ENCODE measurements around the gene RPL31. TPM values are rescaled to one million over a fixed set of nuclear protein-coding genes. Genes with fewer than 3 reads are reported as not detected.
"Not testable (repeated sequence)": the region's sequence is repeated elsewhere in the genome, so short reads cannot be mapped to it uniquely, and the experiment has no call there.

Gene RPL31
- polyA plus RNA-seq, 4 donors, result 2,275 to 7,641 (median 4,031) TPM

DNA sequence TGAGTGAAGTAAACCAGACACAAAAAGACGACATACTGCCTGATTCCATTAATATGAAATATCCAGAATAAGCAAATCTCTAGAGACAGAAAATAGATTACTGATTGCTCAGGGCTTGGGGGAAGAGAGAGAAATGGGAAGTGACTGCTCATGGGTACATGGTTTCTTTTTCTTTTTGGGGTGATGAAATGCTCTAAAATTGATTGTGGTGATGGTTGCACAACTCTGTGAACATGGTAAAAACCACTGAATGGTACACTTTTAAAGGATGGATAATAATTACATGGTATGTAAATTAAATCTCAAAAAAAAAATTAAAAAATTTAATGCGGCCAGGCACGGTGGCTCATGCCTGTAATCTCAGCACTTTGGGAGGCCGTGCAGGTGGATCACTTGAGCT is 39.3 kb downstream of the RPL31 start:
- WGBS, 3 donors, result 87 to 93% (median 93%) methylated on average over 4 of the region's 4 CpGs

DNA sequence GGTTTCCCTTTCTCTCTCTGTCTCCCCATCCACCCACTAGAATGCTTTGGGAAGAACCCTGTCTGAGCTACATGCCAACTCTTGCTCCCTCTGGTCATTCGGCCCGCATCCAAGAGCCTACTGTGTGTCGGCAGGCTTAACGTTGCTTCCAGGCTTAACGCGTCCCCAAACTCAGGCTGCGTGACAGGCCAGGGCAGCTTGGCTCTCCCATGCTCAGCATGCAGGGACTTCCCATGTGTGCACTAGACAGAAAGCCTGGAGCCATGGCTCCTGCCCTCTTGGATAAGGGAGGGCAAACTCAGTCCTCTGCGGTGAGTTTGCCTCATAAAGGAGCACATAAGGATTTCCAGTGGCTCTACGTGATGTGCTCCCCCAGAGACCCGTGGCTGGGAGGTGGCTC is 43.2 kb downstream of the RPL31 start:
- Histone ChIP-seq H3K4me1 (ENCODE audit: control insufficient read depth in 3 of 3, insufficient read depth in 2 of 3, low read depth in 1 of 3, low read length in 2 of 3) (no peaks in the 10 kb centered on the region), H3K4me3 (ENCODE audit: low read depth in 1 of 3, low read length in 3 of 3) (no peak overlapping the region), H3K36me3 (ENCODE audit: control insufficient read depth in 3 of 3, insufficient read depth in 2 of 3, low read depth in 1 of 3, low read length in 3 of 3) (peaks cover 0 to 33% (median 5%) of the 10 kb centered on the region in 3 donors), H3K27me3 (ENCODE audit: control insufficient read depth in 3 of 3, insufficient read depth in 3 of 3, low read length in 3 of 3) (no peaks in the 10 kb centered on the region), H3K9me3 (ENCODE audit: control insufficient read depth in 2 of 2, insufficient read depth in 1 of 2, low read depth in 1 of 2, low read length in 1 of 2) (peaks cover 0 to 2% of the 10 kb centered on the region in 2 donors), H3K27ac (ENCODE audit: low read depth in 1 of 3, low read length in 2 of 3) (no peak overlapping the region)
- 97% methylated on average over 10 of the region's 10 CpGs for WGBS, 3 donors
- DNase-seq (no peak), FAIRE-seq (no peak)

More for the DNA sequence above, 39.3 kb downstream of the RPL31 start:
- Histone ChIP-seq H3K4me1 (ENCODE audit: control insufficient read depth in 3 of 3, insufficient read depth in 2 of 3, low read depth in 1 of 3, low read length in 2 of 3) (no peaks in the 10 kb centered on the region), H3K27me3 (ENCODE audit: control insufficient read depth in 3 of 3, insufficient read depth in 3 of 3, low read length in 3 of 3) (no peaks in the 10 kb centered on the region), H3K36me3 (ENCODE audit: control insufficient read depth in 3 of 3, insufficient read depth in 2 of 3, low read depth in 1 of 3, low read length in 3 of 3) (peaks cover 0 to 36% (median 2%) of the 10 kb centered on the region in 3 donors), H3K27ac (ENCODE audit: low read depth in 1 of 3, low read length in 2 of 3) (no peak overlapping the region), H3K9me3 (ENCODE audit: control insufficient read depth in 2 of 2, insufficient read depth in 1 of 2, low read depth in 1 of 2, low read length in 1 of 2) (no peaks in the 10 kb centered on the region), H3K4me3 (ENCODE audit: low read depth in 1 of 3, low read length in 3 of 3) (no peak overlapping the region)
- FAIRE-seq, result no peak
- no peak for DNase-seq

DNA sequence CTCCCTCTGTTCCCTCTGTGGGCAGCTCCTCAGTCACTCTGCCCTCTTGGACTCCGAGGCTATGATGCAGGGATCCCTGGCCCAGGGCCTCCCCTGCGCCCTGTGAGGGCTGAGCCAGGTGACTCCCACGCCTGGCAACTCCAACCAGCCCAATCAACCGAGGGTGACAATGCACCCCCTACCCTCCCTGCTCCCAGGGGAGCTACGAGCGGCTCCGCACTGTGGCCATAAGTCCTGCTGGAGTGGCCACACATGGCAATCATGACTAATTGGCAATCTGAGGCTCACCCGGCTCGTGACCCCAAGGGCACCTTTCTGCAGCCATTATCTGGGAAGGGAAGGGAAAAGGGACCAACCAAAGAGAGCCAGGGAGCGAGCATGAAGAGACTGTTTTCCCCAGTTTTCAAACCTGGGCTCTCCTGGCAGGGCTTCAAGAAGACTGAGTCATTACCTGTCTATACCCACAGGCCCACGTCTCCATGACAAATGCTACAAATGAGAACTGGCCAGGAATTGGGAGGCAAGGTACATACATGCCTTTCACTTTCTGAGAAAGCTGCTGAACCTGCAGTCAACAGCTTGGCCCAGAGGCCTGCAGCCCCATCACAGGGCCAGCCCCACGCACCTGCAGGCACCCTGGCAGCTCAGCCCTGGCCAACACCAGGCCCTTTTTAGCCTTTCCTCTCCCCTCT is 45.1 kb downstream of the RPL31 start:
- DNase-seq, result no peak
- Histone ChIP-seq H3K27me3 (ENCODE audit: control insufficient read depth in 3 of 3, insufficient read depth in 3 of 3, low read length in 3 of 3) (no peaks in the 10 kb centered on the region), H3K36me3 (ENCODE audit: control insufficient read depth in 3 of 3, insufficient read depth in 2 of 3, low read depth in 1 of 3, low read length in 3 of 3) (peaks cover 0 to 33% (median 5%) of the 10 kb centered on the region in 3 donors), H3K9me3 (ENCODE audit: control insufficient read depth in 2 of 2, insufficient read depth in 1 of 2, low read depth in 1 of 2, low read length in 1 of 2) (peaks cover 0 to 2% of the 10 kb centered on the region in 2 donors), H3K4me1 (ENCODE audit: control insufficient read depth in 3 of 3, insufficient read depth in 2 of 3, low read depth in 1 of 3, low read length in 2 of 3) (no peaks in the 10 kb centered on the region), H3K27ac (ENCODE audit: low read depth in 1 of 3, low read length in 2 of 3) (no peak overlapping the region), H3K4me3 (ENCODE audit: low read depth in 1 of 3, low read length in 3 of 3) (no peak overlapping the region)
- FAIRE-seq, result no peak
- 77 to 84% (median 80%) methylated on average over 12 of the region's 12 CpGs for WGBS, 3 donors

- no peak for DNase-seq
- Histone ChIP-seq H3K4me1 (ENCODE audit: control insufficient read depth in 3 of 3, insufficient read depth in 2 of 3, low read depth in 1 of 3, low read length in 2 of 3) (no peaks in the 10 kb centered on the region), H3K27ac (ENCODE audit: low read depth in 1 of 3, low read length in 2 of 3) (no peak overlapping the region), H3K9me3 (ENCODE audit: control insufficient read depth in 2 of 2, insufficient read depth in 1 of 2, low read depth in 1 of 2, low read length in 1 of 2) (peaks cover 0 to 2% of the 10 kb centered on the region in 2 donors), H3K27me3 (ENCODE audit: control insufficient read depth in 3 of 3, insufficient read depth in 3 of 3, low read length in 3 of 3) (no peaks in the 10 kb centered on the region), H3K36me3 (ENCODE audit: control insufficient read depth in 3 of 3, insufficient read depth in 2 of 3, low read depth in 1 of 3, low read length in 3 of 3) (peaks cover 0 to 33% (median 5%) of the 10 kb centered on the region in 3 donors), H3K4me3 (ENCODE audit: low read depth in 1 of 3, low read length in 3 of 3) (no peak overlapping the region)
- 85 to 96% (median 93%) methylated on average over 4 to 6 of the region's 6 CpGs for WGBS, 3 donors
- no peak for FAIRE-seq
Measured at GRCh38 chr2:101047774-101048173, 45.7 kb downstream of the RPL31 start.

DNA sequence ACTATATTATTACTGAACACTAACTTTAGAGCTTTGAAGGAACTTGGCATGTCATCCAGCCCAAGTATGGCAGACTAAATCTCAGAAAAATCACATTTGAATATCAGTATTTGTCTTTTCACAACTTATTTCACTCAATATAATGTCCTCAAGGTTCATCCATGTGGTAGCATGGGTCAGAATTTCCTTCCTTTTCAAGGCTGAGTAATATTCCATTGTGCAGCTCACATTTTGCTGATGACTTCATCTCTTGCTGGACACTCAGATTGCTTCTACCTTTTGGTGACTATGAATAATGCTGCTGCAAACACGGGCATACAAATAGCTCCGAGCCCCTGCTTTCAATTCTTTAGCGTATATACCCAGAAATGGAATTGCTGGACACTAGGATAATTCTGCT is 46.7 kb downstream of the RPL31 start:
- H3K9me3 ChIP-seq (ENCODE audit: control insufficient read depth in 2 of 2, insufficient read depth in 1 of 2, low read depth in 1 of 2, low read length in 1 of 2), result peaks cover 0 to 2% of the 10 kb centered on the region in 2 donors
- H3K4me3 ChIP-seq (ENCODE audit: low read depth in 1 of 3, low read length in 3 of 3), result no peak overlapping the region
- H3K27ac ChIP-seq (ENCODE audit: low read depth in 1 of 3, low read length in 2 of 3), result no peak overlapping the region
- no peaks in the 10 kb centered on the region for H3K27me3 ChIP-seq (ENCODE audit: control insufficient read depth in 3 of 3, insufficient read depth in 3 of 3, low read length in 3 of 3)
- FAIRE-seq (no peak), DNase-seq (no peak)
- 69 to 78% (median 75%) methylated on average over 3 of the region's 3 CpGs for WGBS, 3 donors
- no peaks in the 10 kb centered on the region for H3K4me1 ChIP-seq (ENCODE audit: control insufficient read depth in 3 of 3, insufficient read depth in 2 of 3, low read depth in 1 of 3, low read length in 2 of 3)
- H3K36me3 ChIP-seq (ENCODE audit: control insufficient read depth in 3 of 3, insufficient read depth in 2 of 3, low read depth in 1 of 3, low read length in 3 of 3), result peaks cover 0 to 33% (median 8%) of the 10 kb centered on the region in 3 donors

DNA sequence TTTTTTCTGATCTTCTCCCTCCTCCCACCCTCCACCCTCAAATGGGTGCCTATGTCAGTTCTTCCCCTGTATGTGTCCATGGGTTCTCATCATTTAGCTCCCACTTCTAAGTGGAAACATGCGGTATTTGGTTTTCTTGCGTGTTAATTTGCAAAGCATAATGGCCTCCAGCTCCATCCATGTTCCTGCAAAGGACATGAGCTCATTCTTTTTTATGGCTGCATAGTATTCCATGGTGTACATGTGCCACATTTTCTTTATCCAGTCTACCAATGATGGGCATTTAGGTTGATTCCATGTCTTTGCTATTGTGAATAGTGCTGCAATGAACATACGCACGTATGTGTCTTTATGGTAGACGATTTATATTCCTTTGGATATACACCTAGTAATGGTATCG is 48.8 kb downstream of the RPL31 start:
- not testable (repeated sequence) for DNase-seq; H3K4me1 ChIP-seq (ENCODE audit: control insufficient read depth in 3 of 3, insufficient read depth in 2 of 3, low read depth in 1 of 3, low read length in 2 of 3); H3K4me3 ChIP-seq (ENCODE audit: low read depth in 1 of 3, low read length in 3 of 3); H3K27me3 ChIP-seq (ENCODE audit: control insufficient read depth in 3 of 3, insufficient read depth in 3 of 3, low read length in 3 of 3); H3K9me3 ChIP-seq (ENCODE audit: control insufficient read depth in 2 of 2, insufficient read depth in 1 of 2, low read depth in 1 of 2, low read length in 1 of 2); H3K27ac ChIP-seq (ENCODE audit: low read depth in 1 of 3, low read length in 2 of 3); FAIRE-seq
- 98 to 99% (median 98%) methylated on average over 6 of the region's 6 CpGs for WGBS, 3 donors
- H3K36me3 ChIP-seq (ENCODE audit: control insufficient read depth in 3 of 3, insufficient read depth in 2 of 3, low read depth in 1 of 3, low read length in 3 of 3), result peaks cover 2 to 36% (median 10%) of the 10 kb centered on the region in 3 donors

- Histone ChIP-seq H3K9me3 (ENCODE audit: control insufficient read depth in 2 of 2, insufficient read depth in 1 of 2, low read depth in 1 of 2, low read length in 1 of 2) (peaks cover 0 to 2% of the 10 kb centered on the region in 2 donors), H3K36me3 (ENCODE audit: control insufficient read depth in 3 of 3, insufficient read depth in 2 of 3, low read depth in 1 of 3, low read length in 3 of 3) (peaks cover 2 to 30% (median 10%) of the 10 kb centered on the region in 3 donors), H3K27ac (ENCODE audit: low read depth in 1 of 3, low read length in 2 of 3) (no peak overlapping the region), H3K27me3 (ENCODE audit: control insufficient read depth in 3 of 3, insufficient read depth in 3 of 3, low read length in 3 of 3) (no peaks in the 10 kb centered on the region), H3K4me3 (ENCODE audit: low read depth in 1 of 3, low read length in 3 of 3) (no peak overlapping the region), H3K4me1 (ENCODE audit: control insufficient read depth in 3 of 3, insufficient read depth in 2 of 3, low read depth in 1 of 3, low read length in 2 of 3) (no peaks in the 10 kb centered on the region)
- FAIRE-seq (no peak), DNase-seq (no peak)
- WGBS, 3 donors, result 89 to 94% (median 92%) methylated on average over 5 of the region's 5 CpGs
Measured at GRCh38 chr2:101052147-101052546, 50.1 kb downstream of the RPL31 start.

- H3K27ac ChIP-seq (ENCODE audit: low read depth in 1 of 3, low read length in 2 of 3), result no peak overlapping the region
- FAIRE-seq, result no peak
- peaks cover 6 to 26% (median 10%) of the 10 kb centered on the region in 3 donors for H3K36me3 ChIP-seq (ENCODE audit: control insufficient read depth in 3 of 3, insufficient read depth in 2 of 3, low read depth in 1 of 3, low read length in 3 of 3)
Measured at GRCh38 chr2:101053117-101053516, 51.0 kb downstream of the RPL31 start.

More at GRCh38 chr2:101053117-101053516, 51.0 kb downstream of the RPL31 start:
- H3K9me3 ChIP-seq (ENCODE audit: control insufficient read depth in 2 of 2, insufficient read depth in 1 of 2, low read depth in 1 of 2, low read length in 1 of 2), result peaks cover 0 to 2% of the 10 kb centered on the region in 2 donors
- no peak overlapping the region for H3K4me3 ChIP-seq (ENCODE audit: low read depth in 1 of 3, low read length in 3 of 3)
- 70 to 87% (median 73%) methylated on average over 3 of the region's 3 CpGs for whole genome bisulfite sequencing, 3 donors
- no peak for DNase-seq
- no peaks in the 10 kb centered on the region for H3K27me3 ChIP-seq (ENCODE audit: control insufficient read depth in 3 of 3, insufficient read depth in 3 of 3, low read length in 3 of 3)
- H3K4me1 ChIP-seq (ENCODE audit: control insufficient read depth in 3 of 3, insufficient read depth in 2 of 3, low read depth in 1 of 3, low read length in 2 of 3), result no peaks in the 10 kb centered on the region
